ENCODE results near the gene NLRP7. TPM values are rescaled to one million over a fixed set of nuclear protein-coding genes. Genes with fewer than 3 reads are reported as not detected.
"Not testable (repeated sequence)": the region's sequence is repeated elsewhere in the genome, so short reads cannot be mapped to it uniquely, and the experiment has no call there.

Gene NLRP7
- total and polyA plus RNA-seq, 3 experiments from 2014 or later, result not detected

DNA sequence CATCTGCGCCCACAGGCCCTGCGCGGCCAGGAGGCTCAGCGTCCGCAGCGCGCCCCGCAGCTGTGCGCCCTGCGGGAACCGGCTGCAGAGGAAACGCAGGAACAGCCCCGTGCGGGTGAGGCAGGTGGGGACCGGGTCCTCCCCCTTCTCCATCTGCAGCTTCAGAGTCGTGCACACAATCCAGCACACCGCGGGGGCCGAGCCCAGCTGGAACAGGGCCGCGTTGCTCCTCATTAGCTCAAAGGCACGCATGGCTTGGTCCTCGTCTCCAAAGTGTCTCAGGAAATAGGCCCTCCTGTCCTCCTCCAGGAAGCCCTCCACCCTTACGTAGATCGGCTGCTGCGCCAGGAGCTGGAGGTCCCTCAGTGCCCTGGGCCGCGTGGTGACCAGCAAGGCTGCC is 7.8 kb downstream of the NLRP7 start:
- H3K9me3 Mint-ChIP-seq; H3K4me3 Mint-ChIP-seq; H3K27me3 ChIP-seq (ENCODE audit: insufficient read depth, low read length, poor library complexity, severe bottlenecking); POLR2A ChIA-PET; H3K36me3 Mint-ChIP-seq; H3K4me1 ChIP-seq (ENCODE audit: insufficient read depth, low read length); H3K36me3 ChIP-seq (ENCODE audit: insufficient read depth, low read length); H3K9me3 ChIP-seq (ENCODE audit: low read length); H3K4me1 Mint-ChIP-seq; DNase-seq; CTCF ChIA-PET; H3K27ac ChIP-seq (ENCODE audit: low read depth, low read length); H3K4me3 ChIP-seq (ENCODE audit: low read length); H3K27ac Mint-ChIP-seq: not testable (repeated sequence)
- H3K27me3 Mint-ChIP-seq, result peaks cover 2 to 19% of the 10 kb centered on the region in 2 donors

DNA sequence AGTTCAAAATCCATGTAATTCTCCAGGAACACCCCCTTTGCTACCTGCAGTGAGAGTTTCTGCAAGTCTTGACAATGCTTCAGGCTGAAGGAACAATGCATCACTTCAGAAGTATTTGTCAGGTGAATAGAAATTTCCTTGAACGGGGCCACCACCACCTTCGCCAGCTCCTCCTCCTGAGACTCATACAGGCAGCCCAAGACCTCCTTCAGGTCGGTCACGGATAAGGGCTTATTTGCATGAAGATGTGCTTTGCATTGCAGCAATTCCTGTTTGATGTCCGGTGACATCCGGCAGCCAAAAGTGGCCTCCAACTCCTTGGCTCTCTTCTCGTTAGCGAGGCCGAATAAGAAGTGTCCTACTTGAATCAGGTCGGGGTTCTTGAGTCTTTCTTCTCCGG is 8.4 kb downstream of the NLRP7 start:
- no peaks in the 10 kb centered on the region for H3K4me1 ChIP-seq (ENCODE audit: insufficient read depth, low read length)
- no peak for DNase-seq
- ChIA-PET CTCF (no interaction called here), POLR2A (no interaction called here)
- H3K27me3 ChIP-seq (ENCODE audit: insufficient read depth, low read length, poor library complexity, severe bottlenecking), result no peaks in the 10 kb centered on the region
- H3K4me1 Mint-ChIP-seq, result peaks cover 0 to 9% (median 3%) of the 10 kb centered on the region in 3 donors
- peak overlapping the region in 1 of 8 donors; percentile 29 for H3K27ac Mint-ChIP-seq
- H3K4me3 Mint-ChIP-seq, result no peak overlapping the region
- no peaks in the 10 kb centered on the region for H3K9me3 ChIP-seq (ENCODE audit: low read length)
- no peak overlapping the region for H3K27ac ChIP-seq (ENCODE audit: low read depth, low read length)
- no peaks in the 10 kb centered on the region for H3K36me3 Mint-ChIP-seq
- H3K36me3 ChIP-seq (ENCODE audit: insufficient read depth, low read length), result no peaks in the 10 kb centered on the region
- H3K9me3 Mint-ChIP-seq, result peaks cover 0 to 2% (median 0%) of the 10 kb centered on the region in 5 donors
- no peak overlapping the region for H3K4me3 ChIP-seq (ENCODE audit: low read length)
- H3K27me3 Mint-ChIP-seq, result peaks cover 2 to 19% of the 10 kb centered on the region in 2 donors

DNA sequence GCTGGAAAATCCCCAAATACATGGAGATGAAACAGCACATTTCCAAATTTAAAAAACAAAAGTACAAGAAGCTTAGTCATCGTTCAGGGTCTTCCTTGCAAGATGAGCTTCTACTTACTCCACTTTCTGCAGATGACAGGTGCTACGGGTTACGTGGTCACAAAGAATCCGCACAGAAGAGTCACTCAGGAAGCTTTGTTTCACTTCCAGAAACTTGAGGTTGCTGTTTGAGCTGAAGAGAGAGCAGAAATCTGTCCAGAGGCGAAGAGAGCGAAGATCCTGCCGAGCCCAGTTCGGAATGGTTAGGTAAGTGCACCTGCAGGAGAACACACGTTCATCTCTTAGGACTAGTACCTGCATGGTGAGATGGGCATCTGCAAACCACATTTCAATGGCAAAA is 9.4 kb downstream of the NLRP7 start:
- ChIA-PET CTCF (no interaction called here), POLR2A (no interaction called here)
- no peak for DNase-seq

DNA sequence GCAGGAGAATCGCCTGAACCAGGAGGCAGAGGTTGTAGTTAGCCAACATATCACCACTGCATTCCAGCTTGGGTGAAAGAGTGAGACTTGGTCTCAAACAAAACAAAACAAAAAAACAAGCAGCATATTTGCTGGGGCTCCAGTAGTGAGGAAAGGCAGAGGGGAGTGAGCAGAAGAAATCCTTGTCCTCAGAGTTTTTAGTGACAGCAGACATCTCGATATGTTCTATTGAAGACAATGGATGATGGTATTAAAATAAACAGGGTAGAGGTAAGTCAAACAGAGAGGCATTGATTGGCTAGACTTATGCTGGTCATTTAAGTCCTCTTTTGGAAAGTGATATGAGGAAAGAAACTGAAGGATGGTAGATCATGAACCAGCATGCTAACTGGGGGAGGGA is 19.0 kb downstream of the NLRP7 start:
- Histone ChIP-seq H3K36me3 (ENCODE audit: insufficient read depth, low read length) (no peaks in the 10 kb centered on the region), H3K4me1 (ENCODE audit: insufficient read depth, low read length) (no peaks in the 10 kb centered on the region), H3K27me3 (ENCODE audit: insufficient read depth, low read length, poor library complexity, severe bottlenecking) (no peaks in the 10 kb centered on the region), H3K27ac (ENCODE audit: low read depth, low read length) (no peak overlapping the region), H3K4me3 (ENCODE audit: low read length) (no peak overlapping the region), H3K9me3 (ENCODE audit: low read length) (no peaks in the 10 kb centered on the region)
- Mint-ChIP-seq H3K27ac (no peak overlapping the region), H3K4me3 (no peak overlapping the region), H3K4me1 (no peaks in the 10 kb centered on the region), H3K9me3 (peaks cover 17 to 27% (median 24%) of the 10 kb centered on the region in 5 donors), H3K36me3 (peaks cover 0 to 5% (median 1%) of the 10 kb centered on the region in 3 donors), H3K27me3 (peaks cover 4 to 5% of the 10 kb centered on the region in 2 donors)
- CTCF ChIA-PET, result no interaction called here
- POLR2A ChIA-PET, result no interaction called here
- no peak for DNase-seq

More for the DNA sequence above, 9.4 kb downstream of the NLRP7 start:
- Mint-ChIP-seq H3K4me1 (peaks cover 0 to 9% (median 3%) of the 10 kb centered on the region in 3 donors), H3K36me3 (no peaks in the 10 kb centered on the region), H3K27ac (no peak overlapping the region), H3K27me3 (peaks cover 6 to 19% of the 10 kb centered on the region in 2 donors), H3K4me3 (no peak overlapping the region), H3K9me3 (peaks cover 0 to 5% (median 2%) of the 10 kb centered on the region in 5 donors)
- H3K9me3 ChIP-seq (ENCODE audit: low read length), result no peaks in the 10 kb centered on the region
- no peaks in the 10 kb centered on the region for H3K27me3 ChIP-seq (ENCODE audit: insufficient read depth, low read length, poor library complexity, severe bottlenecking)
- no peak overlapping the region for H3K4me3 ChIP-seq (ENCODE audit: low read length)
- no peaks in the 10 kb centered on the region for H3K4me1 ChIP-seq (ENCODE audit: insufficient read depth, low read length)
- H3K27ac ChIP-seq (ENCODE audit: low read depth, low read length), result no peak overlapping the region
- H3K36me3 ChIP-seq (ENCODE audit: insufficient read depth, low read length), result no peaks in the 10 kb centered on the region

DNA sequence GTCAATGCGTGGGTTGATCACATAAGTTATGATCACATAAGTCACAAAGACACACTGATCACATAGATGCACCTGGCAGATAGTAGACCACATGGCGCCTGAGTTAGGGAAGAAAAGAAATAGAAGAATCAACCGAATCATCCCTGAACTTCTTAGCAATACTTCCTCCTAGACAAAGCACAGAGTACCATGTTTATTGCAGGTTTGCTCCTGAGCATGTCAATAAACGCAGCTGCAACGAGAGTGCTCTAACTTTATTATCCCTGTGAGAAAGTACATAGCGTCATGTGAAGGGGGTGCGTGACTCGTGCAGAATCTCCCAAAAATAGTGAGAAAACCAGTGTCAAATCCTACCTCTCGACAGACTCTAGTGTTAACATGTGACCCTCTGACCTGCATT is 24.1 kb downstream of the NLRP7 start:
- no peaks in the 10 kb centered on the region for H3K27me3 ChIP-seq (ENCODE audit: insufficient read depth, low read length, poor library complexity, severe bottlenecking)
- Mint-ChIP-seq H3K36me3 (peaks cover 1 to 2% (median 1%) of the 10 kb centered on the region in 3 donors), H3K4me1 (no peaks in the 10 kb centered on the region), H3K9me3 (peaks cover 9 to 16% (median 15%) of the 10 kb centered on the region in 5 donors), H3K27me3 (peaks cover 11 to 12% of the 10 kb centered on the region in 2 donors), H3K4me3 (no peak overlapping the region), H3K27ac (no peak overlapping the region)
- DNase-seq, result no peak
- CTCF ChIA-PET, result no interaction called here
- no peak overlapping the region for H3K27ac ChIP-seq (ENCODE audit: low read depth, low read length)
- no peaks in the 10 kb centered on the region for H3K9me3 ChIP-seq (ENCODE audit: low read length)
- H3K4me1 ChIP-seq (ENCODE audit: insufficient read depth, low read length), result no peaks in the 10 kb centered on the region
- no peaks in the 10 kb centered on the region for H3K36me3 ChIP-seq (ENCODE audit: insufficient read depth, low read length)
- POLR2A ChIA-PET, result no interaction called here
- no peak overlapping the region for H3K4me3 ChIP-seq (ENCODE audit: low read length)

DNA sequence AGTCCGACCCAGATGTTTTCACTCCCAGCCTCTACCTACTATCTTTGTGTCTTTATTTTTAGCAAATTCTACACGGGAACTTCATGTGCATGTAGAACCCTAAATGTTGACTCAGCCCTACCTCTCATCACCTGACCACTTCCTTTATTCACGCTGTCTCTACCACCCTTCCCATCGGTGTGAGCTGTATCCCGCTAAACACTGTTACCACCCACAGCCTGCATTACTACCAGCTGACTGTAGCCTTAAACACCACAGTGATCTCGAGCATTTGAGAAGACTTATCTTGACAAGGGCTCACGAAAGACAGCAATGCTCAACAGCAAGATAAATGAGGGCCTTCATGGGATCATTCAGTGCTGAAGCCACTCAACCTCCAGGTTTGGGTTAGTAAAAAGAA is 26.2 kb downstream of the NLRP7 start:
- H3K27me3 Mint-ChIP-seq, result peaks cover 15 to 19% of the 10 kb centered on the region in 2 donors
- Histone ChIP-seq H3K4me3 (ENCODE audit: low read length) (no peak overlapping the region), H3K27ac (ENCODE audit: low read depth, low read length) (no peak overlapping the region), H3K4me1 (ENCODE audit: insufficient read depth, low read length) (no peaks in the 10 kb centered on the region), H3K9me3 (ENCODE audit: low read length) (no peaks in the 10 kb centered on the region), H3K27me3 (ENCODE audit: insufficient read depth, low read length, poor library complexity, severe bottlenecking) (no peaks in the 10 kb centered on the region), H3K36me3 (ENCODE audit: insufficient read depth, low read length) (no peaks in the 10 kb centered on the region)
- H3K9me3 Mint-ChIP-seq, result peaks cover 5 to 8% (median 7%) of the 10 kb centered on the region in 5 donors
- peaks cover 0 to 1% (median under 1%) of the 10 kb centered on the region in 3 donors for H3K36me3 Mint-ChIP-seq
- CTCF ChIA-PET, result no interaction called here
- no peak overlapping the region for H3K27ac Mint-ChIP-seq
- no peak for DNase-seq
- POLR2A ChIA-PET, result no interaction called here
- H3K4me1 Mint-ChIP-seq, result peaks cover 0 to 4% (median 0%) of the 10 kb centered on the region in 3 donors
- H3K4me3 Mint-ChIP-seq, result no peak overlapping the region

DNA sequence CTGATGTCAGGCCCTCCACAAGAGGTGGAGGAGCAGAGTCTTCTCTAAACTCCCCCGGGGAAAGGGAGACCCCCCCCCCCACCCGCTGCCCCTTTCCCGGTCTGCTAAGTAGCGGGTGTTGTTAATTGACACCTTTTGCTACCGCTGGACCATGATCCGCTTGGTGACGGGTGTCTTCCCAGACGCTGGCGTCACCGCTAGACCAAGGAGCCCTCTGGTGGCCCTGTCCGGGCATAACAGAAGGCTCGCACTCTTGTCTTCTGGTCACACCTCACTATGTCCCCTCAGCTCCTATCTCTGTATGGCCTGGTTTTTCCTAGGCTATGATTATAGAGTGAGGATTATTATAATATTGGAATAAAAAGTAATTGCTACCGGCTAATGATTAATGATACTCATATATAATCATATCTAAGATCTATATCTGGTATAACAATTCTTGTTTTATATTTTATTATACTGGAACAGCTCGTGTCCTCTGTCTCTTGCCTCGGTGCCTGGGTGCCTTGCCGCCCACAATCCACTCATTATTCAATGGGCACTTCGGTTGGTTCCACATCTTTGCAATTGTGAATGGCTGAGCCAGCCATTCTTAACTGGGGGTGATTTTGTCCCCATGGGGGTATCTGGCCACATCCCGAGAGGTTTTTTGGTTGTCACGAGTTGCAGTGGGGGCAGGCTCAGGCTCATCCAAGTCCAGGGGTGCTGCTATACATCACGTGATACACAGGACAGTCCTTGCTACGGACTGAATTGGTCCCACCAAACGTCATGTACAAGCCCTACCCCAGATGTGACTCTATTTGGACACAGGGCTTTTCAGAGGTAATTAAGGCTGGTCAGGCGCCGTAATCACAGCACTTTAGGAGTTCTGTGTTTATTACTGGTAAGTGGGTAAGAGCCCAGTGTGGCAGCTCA is 27.4 kb downstream of the NLRP7 start:
- POLR2A ChIA-PET, CTCF ChIA-PET: not testable (repeated sequence)

DNA sequence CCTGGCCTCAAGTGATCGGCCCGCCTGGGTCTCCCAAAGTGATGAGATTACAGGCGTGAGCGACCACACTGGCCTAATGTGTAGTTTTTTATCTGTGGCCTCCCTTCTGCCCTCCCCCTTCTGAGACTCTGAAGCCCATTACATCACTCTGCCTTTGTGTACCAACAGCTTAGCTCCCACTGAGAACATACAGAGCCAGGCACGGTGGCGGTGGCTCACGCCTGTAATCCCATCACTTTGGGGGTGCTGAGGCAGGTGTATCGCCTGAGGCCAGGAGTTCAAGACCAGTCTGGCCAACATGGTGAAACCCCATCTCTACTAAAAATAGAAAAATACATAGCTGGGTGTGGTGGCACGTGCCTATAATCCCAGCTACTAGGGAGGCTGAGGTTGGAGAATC is 28.8 kb downstream of the NLRP7 start:
- peaks cover 0 to 1% (median 0%) of the 10 kb centered on the region in 3 donors for H3K36me3 Mint-ChIP-seq
- Histone ChIP-seq H3K9me3 (ENCODE audit: low read length) (no peaks in the 10 kb centered on the region), H3K27me3 (ENCODE audit: insufficient read depth, low read length, poor library complexity, severe bottlenecking) (no peaks in the 10 kb centered on the region), H3K27ac (ENCODE audit: low read depth, low read length) (no peak overlapping the region), H3K4me3 (ENCODE audit: low read length) (no peak overlapping the region), H3K36me3 (ENCODE audit: insufficient read depth, low read length) (no peaks in the 10 kb centered on the region), H3K4me1 (ENCODE audit: insufficient read depth, low read length) (no peaks in the 10 kb centered on the region)
- CTCF ChIA-PET, result no interaction called here
- peaks cover 16 to 17% of the 10 kb centered on the region in 2 donors for H3K27me3 Mint-ChIP-seq
- H3K9me3 Mint-ChIP-seq, result peaks cover 0 to 8% (median 0%) of the 10 kb centered on the region in 5 donors
- H3K27ac Mint-ChIP-seq, result no peak overlapping the region
- DNase-seq, result no peak
- POLR2A ChIA-PET, result no interaction called here
- H3K4me3 Mint-ChIP-seq, result no peak overlapping the region
- H3K4me1 Mint-ChIP-seq, result peaks cover 0 to 4% (median 0%) of the 10 kb centered on the region in 3 donors

More for the DNA sequence above, 27.4 kb downstream of the NLRP7 start:
- not testable (repeated sequence) for H3K36me3 Mint-ChIP-seq; H3K27me3 ChIP-seq (ENCODE audit: insufficient read depth, low read length, poor library complexity, severe bottlenecking); H3K9me3 ChIP-seq (ENCODE audit: low read length); H3K4me3 Mint-ChIP-seq; H3K9me3 Mint-ChIP-seq; H3K4me1 ChIP-seq (ENCODE audit: insufficient read depth, low read length); H3K27ac ChIP-seq (ENCODE audit: low read depth, low read length); H3K27ac Mint-ChIP-seq; H3K4me1 Mint-ChIP-seq; H3K4me3 ChIP-seq (ENCODE audit: low read length); H3K36me3 ChIP-seq (ENCODE audit: insufficient read depth, low read length); DNase-seq
- H3K27me3 Mint-ChIP-seq, result peaks cover 17% of the 10 kb centered on the region in 2 donors

All from CD8-positive, alpha-beta memory T cell (primary cell).